OCI-LY7 (cell line): ENCODE data around the gene NKPD1. TPM values are rescaled to one million over a fixed set of nuclear protein-coding genes. Genes with fewer than 3 reads are reported as not detected.

Experiments
- BruUV-seq: library from RNA; stranded (reverse); fragments of 400-500 nt; replicated peaks from 2 replicates; lab custom pipeline; 2021; lab: Mats Ljungman, UMichigan
- CTCF ChIA-PET: fragments of 300-600 bp; sonication (Branson Sonifier 250); formaldehyde crosslinking; loops from one replicate; lab custom pipeline; 2022; ENCODE audit warnings: antibody characterized with exemption; ENCODE audit not compliant: unreplicated experiment; lab: Charles Lee
- POLR2A ChIA-PET: fragments of 300-600 bp; sonication (Branson Sonifier 250); formaldehyde crosslinking; loops from one replicate; lab custom pipeline; 2022; ENCODE audit warnings: antibody characterized with exemption; lab: Charles Lee
- DNase-seq: peaks from one replicate; pipeline ENCODE4 v3.0.0-alpha.2; 2015; ENCODE audit warnings: low spot score
- H2AFZ ChIP-seq: fragments of 200-600 bp; sonication (generic), shearing (Covaris generic); 2 replicates; pipeline ENCODE4 v1.6.1; 2014; ENCODE audit warnings: mild to moderate bottlenecking, antibody characterized with exemption, low read length, moderate library complexity
- H3K27ac ChIP-seq: fragments of 200-600 bp; sonication (generic); 2 replicates; pipeline ENCODE4 v1.5.1; 2014; ENCODE audit warnings: mixed run types, low read depth, mild to moderate bottlenecking, moderate library complexity, low read length, inconsistent platforms; ENCODE audit not compliant: poor library complexity, severe bottlenecking
- H3K36me3 ChIP-seq: fragments of 200-600 bp; sonication (generic); 2 replicates; pipeline ENCODE4 v1.6.1; 2014; ENCODE audit warnings: mild to moderate bottlenecking, antibody characterized with exemption, low read length, moderate library complexity, mixed read lengths; ENCODE audit not compliant: insufficient read depth
- H3K4me1 ChIP-seq: fragments of 200-600 bp; sonication (generic); 2 replicates; pipeline ENCODE4 v1.5.1; 2014; ENCODE audit warnings: mild to moderate bottlenecking, low read length; ENCODE audit not compliant: insufficient read depth, poor library complexity, severe bottlenecking
- H3K4me2 ChIP-seq: fragments of 200-600 bp; sonication (generic); 2 replicates; pipeline ENCODE4 v1.6.1; 2014; ENCODE audit warnings: mild to moderate bottlenecking, low read length
- H3K4me3 ChIP-seq: fragments of 200-600 bp; sonication (generic); 2 replicates; pipeline ENCODE4 v1.5.1; 2014; ENCODE audit warnings: mild to moderate bottlenecking, low read depth, low read length; ENCODE audit not compliant: poor library complexity, severe bottlenecking
- H3K79me2 ChIP-seq: fragments of 200-600 bp; sonication (generic); 2 replicates; pipeline ENCODE4 v1.6.1; 2016; ENCODE audit warnings: low read depth, mild to moderate bottlenecking, low read length, moderate library complexity, mixed read lengths; ENCODE audit not compliant: insufficient read depth
- H3K9me2 ChIP-seq: fragments of 200-600 bp; sonication (generic); 2 replicates; pipeline ENCODE4 v1.6.1; 2016; ENCODE audit warnings: mild to moderate bottlenecking, low read length, mixed read lengths; ENCODE audit not compliant: insufficient read depth
- H3K9me3 ChIP-seq: fragments of 200-600 bp; sonication (generic); 2 replicates; pipeline ENCODE4 v1.6.1; 2014; ENCODE audit warnings: mild to moderate bottlenecking, mixed run types, low read length, mixed read lengths
- H4K20me1 ChIP-seq: fragments of 200-600 bp; sonication (generic); 2 replicates; pipeline ENCODE4 v1.6.1; 2014; ENCODE audit warnings: mild to moderate bottlenecking, antibody characterized with exemption, low read length, moderate library complexity, mixed read lengths; ENCODE audit not compliant: insufficient read depth
- CTCF ChIP-seq: fragments of 200-600 bp; sonication (generic); conservative IDR thresholded peaks from 2 replicates; pipeline ENCODE4 v1.5.1; 2014; ENCODE audit warnings: mild to moderate bottlenecking, antibody characterized with exemption, low read length, moderate library complexity, mixed read lengths
- EZH2phosphoT487 ChIP-seq: fragments of 200-600 bp; sonication (generic); IDR thresholded peaks from 2 replicates; pipeline ENCODE4 v1.6.1; 2018; ENCODE audit warnings: low read depth, borderline replicate concordance, mild to moderate bottlenecking, mixed run types, antibody characterized with exemption, low read length, moderate library complexity, mixed read lengths
- intact Hi-C: fragments of 100-400 bp; cut with micrococcal nuclease; formaldehyde crosslinking; loops from one replicate; pipeline ENCODE4 v1.10.0; 2022; ENCODE audit not compliant: unreplicated experiment
- total RNA-seq, 2 experiments: library from RNA; depleted of rRNA in 1 of 2; stranded (reverse); fragments of >200 nt in 1 of 2; shearing (Covaris generic) in 1 of 2; gene quantifications; 2 replicates each; pipeline ENCODE4 v1.2.3, GENCODE V29; 2014 to 2022

The NKPD1 gene
- total RNA-seq, 2 experiments from 2014 or later = 0.50 to 1.0 TPM

- CTCF ChIA-PET = no interaction called here
- intact Hi-C loops = no loop called here
- Histone ChIP-seq H3K9me3 (no peaks in the 10 kb centered on the region), H2AFZ (no peak overlapping the region), H4K20me1 (no peaks in the 10 kb centered on the region), H3K9me2 (no peaks in the 10 kb centered on the region), H3K4me1 (peaks cover 25% of the 10 kb centered on the region), H3K27ac (no peak overlapping the region), H3K4me2 (no peak overlapping the region), H3K36me3 (0 out of 2 replicates have a peak, but pooled peaks cover 8% of the 10 kb centered on the region), H3K4me3 (no peak overlapping the region), H3K79me2 (peaks cover 24% of the 10 kb centered on the region)
- DNase-seq = no peak
- POLR2A ChIA-PET = interaction anchor here (0.7 kb wide), 1 partner anchor 29 kb away, joined by 4 read pairs; no protein-coding TSS in a partner anchor
- no TSS peak for BruUV-seq
- TF ChIP-seq EZH2phosphoT487 (no peak), CTCF (no peak)
These were observed 23.3 kb upstream of the NKPD1 start for GRCh38 chr19:45184115-45184514.

DNA sequence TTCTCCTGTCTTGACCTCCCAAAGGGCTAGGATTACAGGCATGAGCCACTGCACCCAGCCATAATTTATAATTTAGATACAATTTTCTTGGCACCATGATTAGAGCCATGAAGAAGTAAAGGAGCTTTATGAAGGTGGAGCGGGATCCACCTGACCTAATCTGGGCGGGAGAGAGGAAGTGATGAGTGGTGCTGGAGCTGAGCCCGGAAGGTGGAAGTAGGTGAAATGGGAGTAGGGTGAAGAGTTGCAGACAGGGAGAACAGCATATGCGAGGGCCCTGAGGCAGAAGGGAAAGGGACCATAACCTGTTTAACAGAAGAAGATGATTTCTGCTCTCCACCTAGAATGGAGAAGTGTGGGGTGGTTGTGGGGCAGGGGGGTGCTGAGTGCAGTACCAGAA is 22.0 kb upstream of the NKPD1 start:
- Histone ChIP-seq H3K79me2 (peaks cover 27% of the 10 kb centered on the region), H3K4me2 (no peak overlapping the region), H3K9me3 (no peaks in the 10 kb centered on the region), H2AFZ (no peak overlapping the region), H3K27ac (no peak overlapping the region), H3K4me3 (no peak overlapping the region), H3K9me2 (no peaks in the 10 kb centered on the region), H3K4me1 (peaks cover 25% of the 10 kb centered on the region), H4K20me1 (no peaks in the 10 kb centered on the region), H3K36me3 (0 out of 2 replicates have a peak, but pooled peaks cover 8% of the 10 kb centered on the region)
- POLR2A ChIA-PET = no interaction called here
- no TSS peak for BruUV-seq
- intact Hi-C loops = no loop called here
- no peak for DNase-seq
- TF ChIP-seq EZH2phosphoT487 = no peak
- no peak for TF ChIP-seq CTCF
- CTCF ChIA-PET = no interaction called here

GRCh38 chr19:45180936-45181335 is 20.2 kb upstream of the NKPD1 start:
- no peak overlapping the region for H3K27ac ChIP-seq
- intact Hi-C loops = no loop called here
- no TSS peak for BruUV-seq
- H3K9me3 ChIP-seq = no peaks in the 10 kb centered on the region
- CTCF ChIA-PET = no interaction called here
- H3K79me2 ChIP-seq = peaks cover 32% of the 10 kb centered on the region
- H2AFZ ChIP-seq = no peak overlapping the region
- POLR2A ChIA-PET = no interaction called here
- H3K9me2 ChIP-seq = no peaks in the 10 kb centered on the region
- H3K4me1 ChIP-seq = peaks cover 25% of the 10 kb centered on the region
- no peak overlapping the region for H3K4me3 ChIP-seq
- H3K4me2 ChIP-seq = peak overlapping the region; percentile 72; the same call in 1 of the 2 replicates
- no peak for TF ChIP-seq CTCF
- TF ChIP-seq EZH2phosphoT487 = no peak
- H3K36me3 ChIP-seq = 0 out of 2 replicates have a peak, but pooled peaks cover 8% of the 10 kb centered on the region
- no peaks in the 10 kb centered on the region for H4K20me1 ChIP-seq
- no peak for DNase-seq
